HG03103 (cell line): ENCODE data around the gene LCA5L.

Experiments
- ATAC-seq: cut with Tn5 transposase; IDR thresholded peaks from one replicate; pipeline ENCODE4 v1.9.1; 2021; ENCODE audit warnings: low read depth; ENCODE audit not compliant: unreplicated experiment

Gene LCA5L

GRCh38 chr21:39445321-39446269 lies at the start of gene LCA5L:
LCA5L (minus strand) TSS chr21:39445778; CDS start chr21:39428493, 17,285 bp downstream.
- peak; percentile 81 for ATAC-seq

- no peak for ATAC-seq
Observed at GRCh38 chr21:39489380-39489924, 43.9 kb upstream of the LCA5L start.

GRCh38 chr21:39484711-39485276 lies 39.2 kb upstream of the LCA5L start:
- ATAC-seq: no peak

- ATAC-seq: no peak
Observed at GRCh38 chr21:39483917-39484316, 38.3 kb upstream of the LCA5L start.

- ATAC-seq: no peak
Observed at GRCh38 chr21:39481886-39482285, 36.3 kb upstream of the LCA5L start.

- ATAC-seq: no peak
Observed at GRCh38 chr21:39480271-39480670, 34.7 kb upstream of the LCA5L start.

- ATAC-seq: no peak
Observed at GRCh38 chr21:39479814-39480182, 34.2 kb upstream of the LCA5L start.

- no peak for ATAC-seq
Observed at GRCh38 chr21:39479164-39479813, 33.7 kb upstream of the LCA5L start.

GRCh38 chr21:39474611-39475010 lies 29.0 kb upstream of the LCA5L start:
- ATAC-seq: no peak

GRCh38 chr21:39472786-39473185 lies 27.2 kb upstream of the LCA5L start:
- ATAC-seq: no peak

GRCh38 chr21:39471598-39471997 lies 26.0 kb upstream of the LCA5L start:
- ATAC-seq: no peak

- ATAC-seq: no peak
Observed at GRCh38 chr21:39468559-39468958, 23.0 kb upstream of the LCA5L start.

GRCh38 chr21:39467746-39468145 lies 22.2 kb upstream of the LCA5L start:
- no peak for ATAC-seq

- ATAC-seq: no peak
Observed at GRCh38 chr21:39466584-39466983, 21.0 kb upstream of the LCA5L start.

- ATAC-seq: no peak
Observed at GRCh38 chr21:39463308-39463707, 17.7 kb upstream of the LCA5L start.

GRCh38 chr21:39461419-39461818 lies 15.8 kb upstream of the LCA5L start:
- ATAC-seq: peak; percentile 74

GRCh38 chr21:39456665-39457064 lies 11.1 kb upstream of the LCA5L start:
- ATAC-seq: no peak

- ATAC-seq: no peak
Observed at GRCh38 chr21:39454949-39455668, 9.5 kb upstream of the LCA5L start.

GRCh38 chr21:39453571-39454179 lies 8.1 kb upstream of the LCA5L start:
- ATAC-seq: no peak

GRCh38 chr21:39452970-39453342 lies 7.4 kb upstream of the LCA5L start:
- ATAC-seq: no peak
